DMS 273 (cell line): ENCODE measurements around the gene ZMYND11.

ENCODE experiments used
- DNase-seq: peaks from one replicate; lab custom pipeline; 2025; ENCODE audit not compliant: unreplicated experiment; lab: John Stamatoyannopoulos, UW

Gene ZMYND11

DNA sequence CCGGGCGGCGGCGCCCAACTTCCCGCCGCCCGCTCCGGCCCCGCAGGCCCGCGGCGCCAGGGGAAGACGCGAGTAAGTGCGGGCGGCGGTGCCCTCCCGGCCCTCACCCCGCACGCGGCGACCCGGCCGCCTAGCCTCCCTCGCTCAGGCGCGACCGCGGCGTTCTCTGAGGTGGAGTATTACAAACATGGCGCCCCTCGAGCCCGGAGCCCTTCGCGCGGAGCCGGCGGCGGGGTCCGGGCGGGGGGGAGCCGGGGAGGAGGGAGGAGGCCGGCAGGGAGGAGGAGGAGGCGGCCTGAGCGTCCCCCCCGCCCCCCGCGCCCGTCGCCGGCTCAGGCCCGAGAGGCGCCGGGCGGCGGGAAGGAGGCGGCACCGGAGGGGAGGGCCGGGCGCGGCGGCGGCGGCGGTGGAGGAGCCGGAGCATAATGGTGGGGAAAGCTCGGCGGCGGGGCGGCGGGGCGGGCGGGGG lies at the start of gene ZMYND11:
ZMYND11 (plus strand) TSS at position 324 of the 469 bp plus-strand sequence. CDS start 44,558 bp downstream, outside the sequence.
- DNase-seq: peak; percentile 70

DNA sequence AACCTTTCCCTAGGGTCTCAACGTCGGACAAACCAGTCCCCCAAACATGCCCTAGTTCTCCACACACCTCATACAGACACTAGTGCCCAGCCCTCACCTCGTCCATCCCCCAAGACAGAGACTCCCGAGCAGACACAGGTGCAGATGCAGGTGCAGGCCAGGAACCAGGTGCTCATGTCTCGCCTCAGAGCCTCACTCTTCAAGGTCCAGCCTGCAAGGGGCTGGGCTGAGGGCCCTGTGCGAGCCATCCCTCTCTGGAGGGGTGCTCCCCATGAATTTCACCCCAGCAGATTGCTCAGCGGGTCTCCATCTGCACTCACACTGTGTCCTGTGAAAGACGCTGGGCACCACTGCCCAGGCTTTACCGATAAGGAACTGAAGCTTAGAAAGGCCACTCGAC lies 49.2 kb upstream of the ZMYND11 start:
- no peak for DNase-seq

DNA sequence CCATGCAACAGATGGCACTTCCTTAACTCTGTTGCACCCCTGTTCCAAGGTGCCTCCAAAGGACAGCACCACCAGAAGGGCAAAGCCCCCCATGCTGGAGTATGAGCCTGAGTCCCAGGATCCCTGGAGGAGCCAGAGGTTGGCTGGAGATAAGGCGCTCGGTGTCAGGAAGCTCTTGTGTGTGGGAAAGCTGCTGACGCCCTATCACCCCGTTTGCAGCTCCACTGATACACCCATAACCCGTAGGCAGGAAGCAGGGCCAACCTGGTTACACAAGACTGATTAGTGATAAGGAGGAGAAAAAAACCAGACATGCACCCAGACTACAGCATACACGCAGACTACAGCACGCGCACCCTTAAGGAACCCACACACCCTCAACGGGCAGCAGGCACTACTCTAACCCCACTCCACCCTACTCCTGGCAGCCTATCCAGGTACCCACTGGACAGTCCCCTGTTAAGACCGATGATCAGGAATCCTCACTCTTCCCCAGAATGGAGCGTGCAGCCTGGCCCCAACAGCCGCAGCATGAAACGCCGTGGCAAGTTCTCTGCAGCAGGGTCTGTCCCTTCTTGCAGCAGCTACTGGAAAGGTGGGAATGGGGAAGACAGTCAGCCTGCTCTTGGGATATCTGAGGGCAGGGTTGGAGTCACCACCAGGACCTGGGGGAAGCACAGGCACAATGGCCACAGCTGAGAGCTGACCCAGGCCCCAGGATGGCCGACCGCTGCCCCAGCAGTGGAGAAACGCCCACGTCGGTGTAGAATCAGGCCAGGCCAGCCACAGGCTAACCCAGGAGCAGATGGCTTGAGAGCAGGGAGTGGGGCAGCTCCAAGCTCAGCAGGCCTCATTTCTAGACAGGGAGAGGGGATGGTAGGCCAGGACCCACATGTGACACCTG lies 47.8 kb upstream of the ZMYND11 start:
- no peak for DNase-seq

DNA sequence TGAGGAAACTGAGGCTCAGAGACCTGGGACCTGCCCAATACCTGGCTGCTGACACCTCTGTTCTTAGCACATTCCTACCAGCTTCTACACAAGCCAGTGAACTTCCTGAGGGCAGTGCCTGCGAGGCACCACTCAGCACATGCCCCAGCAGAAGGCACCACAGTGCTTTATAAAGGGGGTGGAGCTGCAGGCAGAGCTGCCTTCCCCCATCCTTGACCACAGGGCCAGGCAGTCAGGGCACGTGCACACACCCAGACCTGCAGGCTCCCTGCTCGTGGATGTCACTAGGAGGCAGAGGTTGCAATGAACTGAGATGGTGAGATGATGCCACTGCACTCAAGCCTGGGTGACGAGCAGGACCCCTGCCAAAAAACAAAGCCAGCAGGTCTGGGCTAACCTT lies 47.0 kb upstream of the ZMYND11 start:
- DNase-seq: no peak

DNA sequence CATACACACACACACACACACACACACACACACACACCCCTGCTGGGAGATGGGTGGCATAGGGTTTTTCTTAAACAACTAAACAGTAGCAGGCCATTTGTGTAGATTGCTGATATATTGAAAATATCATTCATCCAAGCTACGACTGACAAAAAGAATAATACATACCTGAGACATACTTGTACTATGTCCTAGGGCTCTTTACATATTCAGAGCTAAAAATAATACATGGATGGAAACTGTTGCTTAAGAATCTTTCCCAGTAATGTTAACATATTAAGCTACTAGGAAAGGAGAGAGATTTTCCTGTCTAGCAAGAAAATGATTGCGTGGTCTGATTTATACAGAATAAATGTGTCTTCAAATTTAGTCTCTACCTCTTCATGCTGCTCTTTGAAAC lies 46.0 kb upstream of the ZMYND11 start:
- DNase-seq: no peak

DNA sequence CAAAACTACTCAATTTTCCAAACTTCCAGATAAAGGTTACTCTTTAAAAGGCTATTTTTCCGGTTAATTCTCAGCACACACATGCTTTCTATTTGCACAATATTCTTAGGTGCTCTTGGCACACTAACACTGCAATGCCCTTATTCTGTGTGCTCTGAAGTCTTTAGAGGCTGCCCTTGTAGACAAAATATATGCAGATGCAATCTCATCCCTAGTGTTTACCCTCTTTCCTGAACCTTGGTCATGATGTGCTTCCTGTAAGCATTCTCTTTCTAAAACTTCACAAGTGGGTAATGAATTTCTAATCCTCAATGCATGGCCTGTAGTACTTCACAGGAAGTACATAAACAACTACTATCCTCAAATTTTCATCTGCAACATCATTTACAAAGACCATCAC lies 45.1 kb upstream of the ZMYND11 start:
- DNase-seq: no peak

DNA sequence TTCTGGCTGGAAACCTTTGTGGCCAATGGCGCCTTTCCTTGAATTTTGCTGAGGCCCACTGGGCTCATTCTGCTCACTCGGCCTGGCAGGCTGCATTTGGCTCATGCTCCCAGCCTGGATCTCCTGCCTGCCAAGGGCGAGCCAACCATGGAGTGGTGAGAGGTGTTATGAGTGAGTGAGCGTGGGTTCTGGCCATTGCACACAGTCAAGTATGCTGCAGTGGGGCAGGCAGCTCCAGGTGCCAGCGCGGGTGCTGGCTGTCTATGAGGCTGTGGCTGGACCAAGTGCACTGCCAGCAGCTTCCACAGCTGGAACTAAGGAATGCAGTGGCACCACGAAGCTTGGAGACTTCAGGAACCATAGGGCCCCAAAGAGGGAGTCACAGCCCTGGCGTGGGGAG lies 43.9 kb upstream of the ZMYND11 start:
- DNase-seq: no peak

DNA sequence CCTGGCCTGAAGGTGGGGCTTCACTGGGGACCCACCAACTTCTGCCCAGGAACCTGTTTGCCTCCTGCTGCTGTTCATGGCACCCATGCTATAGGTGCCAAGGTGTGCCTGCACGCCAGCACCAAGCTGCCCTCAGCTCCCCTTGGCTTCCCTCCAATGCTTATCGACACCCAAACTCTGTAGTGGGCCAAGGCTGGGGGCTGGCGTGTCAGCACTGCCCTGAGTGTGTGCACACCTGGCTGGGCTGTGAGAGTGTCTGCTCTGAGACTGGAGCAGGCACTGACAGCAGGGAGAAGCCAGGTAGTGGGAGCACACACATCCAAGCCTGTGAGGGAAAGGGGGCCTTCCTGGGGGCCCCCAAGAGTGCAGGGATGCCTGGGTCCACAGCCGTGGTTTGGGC lies 43.1 kb upstream of the ZMYND11 start:
- no peak for DNase-seq

DNA sequence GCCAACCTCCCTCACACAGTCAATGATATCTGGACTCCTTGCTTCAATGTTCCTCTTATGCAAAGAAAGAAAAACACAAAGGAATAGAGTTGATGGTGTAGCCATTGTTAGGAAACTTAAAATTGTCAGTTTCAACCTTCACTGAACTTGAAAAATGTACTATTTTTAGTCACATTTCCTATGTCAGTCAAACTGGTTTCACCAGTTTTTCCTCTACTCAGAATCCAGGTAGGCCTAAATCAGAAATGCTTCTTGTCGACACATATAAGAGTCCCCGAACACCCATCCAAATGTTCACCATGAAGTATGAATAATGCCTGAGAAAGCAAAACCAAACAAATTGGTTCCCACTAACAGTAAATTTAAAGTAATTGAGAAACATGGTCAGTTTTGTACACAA lies 42.4 kb upstream of the ZMYND11 start:
- DNase-seq: no peak

DNA sequence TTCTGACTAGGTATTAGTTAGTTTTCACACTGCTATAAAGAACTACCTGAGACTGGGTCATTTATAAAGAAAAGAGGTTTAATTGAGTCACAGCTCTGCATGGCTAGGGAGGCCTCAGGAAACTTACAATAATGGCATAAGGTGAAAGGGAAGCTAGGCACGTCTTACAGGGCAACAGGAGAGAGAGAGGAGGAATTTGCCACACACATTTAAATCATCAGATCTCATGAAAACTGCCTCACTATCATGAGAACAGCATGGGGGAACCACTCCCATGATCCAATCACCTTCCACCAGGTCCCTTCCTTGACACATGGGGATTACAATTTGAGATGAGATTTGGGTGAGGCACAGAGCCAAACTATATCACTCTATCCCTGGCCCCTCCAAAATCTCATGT lies 40.6 kb upstream of the ZMYND11 start:
- DNase-seq: no peak

DNA sequence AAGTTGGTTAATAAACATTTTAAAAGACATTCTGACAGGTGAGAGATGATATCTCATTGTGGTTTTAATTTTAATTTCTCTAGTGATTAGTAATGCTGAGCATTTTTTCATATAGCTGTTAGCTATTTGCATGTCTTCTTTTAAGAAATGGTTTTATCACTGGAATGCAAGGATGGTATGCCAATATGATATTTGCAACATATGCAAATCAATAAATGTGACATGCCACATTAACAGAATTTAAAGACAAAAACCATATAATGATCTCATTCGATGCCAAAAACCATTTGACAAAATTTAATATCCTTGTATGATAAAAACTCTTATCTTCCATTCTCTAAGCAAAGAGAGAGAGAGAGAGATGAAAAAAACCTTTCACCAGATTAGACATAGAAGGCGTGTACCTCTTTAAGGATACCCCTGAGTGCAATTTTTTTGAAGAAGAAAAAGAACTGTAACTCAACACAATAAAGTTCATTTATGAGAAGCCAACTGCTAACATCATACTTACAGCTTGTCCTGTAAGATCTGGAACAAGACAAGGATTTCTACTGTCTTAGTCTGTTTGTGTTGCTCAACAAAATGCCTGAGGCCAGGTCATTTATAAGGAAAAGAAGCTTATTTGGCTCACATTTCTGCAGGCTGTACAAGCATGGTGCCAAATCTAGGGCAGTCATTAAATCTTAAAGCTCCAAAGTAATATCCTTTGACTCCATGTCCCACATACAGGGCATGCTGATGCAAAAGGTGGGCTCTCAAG lies 39.7 kb upstream of the ZMYND11 start:
- no peak for DNase-seq

DNA sequence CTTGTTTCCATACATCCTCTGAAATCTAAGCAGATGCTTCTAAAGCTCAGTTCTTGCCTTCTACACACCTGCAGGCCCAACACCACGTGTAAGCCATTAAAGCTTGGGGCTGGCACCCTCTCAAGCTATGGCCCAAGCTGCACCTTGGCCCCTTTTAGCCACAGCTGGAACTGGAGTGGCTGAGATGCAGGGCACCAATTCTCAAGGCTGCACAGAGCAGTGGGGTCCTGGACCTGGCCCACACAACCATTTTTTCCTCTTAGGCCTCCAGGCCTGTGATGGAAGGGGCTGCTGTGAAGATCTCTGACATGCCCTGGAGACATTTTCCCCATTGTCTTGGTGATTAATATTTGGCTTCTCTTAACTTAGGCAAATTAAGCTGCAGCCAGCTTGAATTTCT lies 38.8 kb upstream of the ZMYND11 start:
- DNase-seq: no peak

DNA sequence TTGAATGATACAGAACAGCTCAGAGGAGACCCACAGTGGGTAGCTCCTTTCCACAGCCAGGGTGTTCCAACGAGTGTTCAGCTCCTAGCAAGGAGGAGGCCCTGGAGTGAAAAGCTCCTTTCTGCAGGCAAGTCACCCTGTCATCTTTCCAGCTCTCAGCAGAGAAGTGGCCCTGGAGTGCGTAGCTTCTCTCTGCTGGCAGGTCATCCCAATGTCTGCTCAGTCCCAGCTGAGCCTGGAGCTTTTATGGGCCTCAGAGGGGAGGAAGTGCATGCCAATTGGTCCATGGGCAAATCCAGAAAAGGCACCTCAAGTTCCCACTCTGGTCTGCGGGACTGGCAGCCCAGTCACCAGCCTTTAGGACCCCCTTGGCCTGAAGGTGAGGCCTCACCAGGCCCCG lies 30.8 kb upstream of the ZMYND11 start:
- no peak for DNase-seq

DNA sequence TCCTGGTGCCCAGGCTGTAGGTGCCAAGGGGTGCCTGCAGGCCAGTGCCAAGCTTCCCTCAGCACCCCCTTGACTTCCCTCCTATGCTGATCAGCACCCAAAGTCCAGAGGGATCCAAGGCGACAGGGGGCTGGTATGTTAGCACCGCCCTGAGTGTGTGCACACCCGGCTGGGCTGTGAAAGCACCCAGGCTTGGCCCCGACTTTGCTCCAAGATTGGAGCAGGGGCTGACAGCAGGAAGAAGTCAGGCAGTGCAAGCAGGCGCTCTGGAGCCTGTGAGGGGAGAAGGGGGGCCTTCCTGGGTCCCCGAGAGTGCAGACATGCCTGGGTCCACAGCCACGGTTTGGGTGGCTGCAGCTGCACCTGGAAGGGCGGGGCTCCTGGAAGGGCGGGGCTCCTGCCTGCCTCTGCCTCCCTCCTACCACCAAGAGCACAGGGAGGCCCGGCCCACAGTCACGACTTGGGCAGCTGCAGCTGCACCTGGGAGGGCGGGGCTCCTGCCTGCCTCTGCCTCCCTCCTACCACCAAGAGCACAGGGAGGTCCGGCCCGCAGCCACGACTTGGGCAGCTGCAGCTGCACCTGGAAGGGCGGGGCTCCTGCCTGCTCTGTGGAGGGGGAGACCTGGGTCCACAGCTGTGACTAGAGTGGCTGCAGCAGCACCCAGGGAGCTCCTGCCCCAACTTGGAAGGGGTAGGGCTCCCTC lies 30.2 kb upstream of the ZMYND11 start:
- no peak for DNase-seq

DNA sequence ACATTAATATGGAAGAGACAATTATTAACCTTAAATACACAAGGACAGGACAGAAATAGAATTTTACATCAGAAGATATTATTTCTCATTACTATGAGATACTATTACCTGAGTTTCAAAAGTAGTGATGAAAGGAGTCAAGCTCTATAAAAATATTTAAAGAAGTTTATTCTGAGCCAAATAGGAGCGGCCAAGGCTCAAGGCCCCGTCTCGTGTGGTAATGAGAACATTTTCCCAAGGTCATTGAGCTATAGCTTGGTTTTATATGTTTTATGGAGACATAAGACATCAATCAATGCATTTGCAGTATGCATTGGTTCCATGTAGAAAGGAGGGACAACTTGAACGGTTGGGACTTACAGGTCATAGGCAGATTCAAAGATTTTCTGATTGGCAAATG lies 29.4 kb upstream of the ZMYND11 start:
- DNase-seq: no peak

DNA sequence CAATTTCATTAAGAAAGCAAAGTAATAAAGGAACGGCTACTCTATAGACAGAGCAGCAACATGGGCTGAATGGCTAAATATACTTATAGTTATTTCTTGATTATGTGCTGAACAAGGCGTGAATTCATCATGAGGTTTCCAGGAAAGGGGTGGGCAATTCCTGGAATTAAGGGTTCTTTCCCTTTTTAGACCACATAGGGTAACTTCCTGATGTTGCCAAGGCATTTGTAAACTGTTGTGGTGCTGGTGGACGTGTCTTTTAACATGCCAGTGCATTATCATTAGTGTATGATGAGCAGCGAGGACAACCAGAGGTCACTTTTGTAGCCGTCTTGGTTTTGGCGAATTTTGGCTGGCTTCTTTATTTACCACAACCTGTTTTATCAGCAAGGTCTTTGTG lies 28.5 kb upstream of the ZMYND11 start:
- no peak for DNase-seq

DNA sequence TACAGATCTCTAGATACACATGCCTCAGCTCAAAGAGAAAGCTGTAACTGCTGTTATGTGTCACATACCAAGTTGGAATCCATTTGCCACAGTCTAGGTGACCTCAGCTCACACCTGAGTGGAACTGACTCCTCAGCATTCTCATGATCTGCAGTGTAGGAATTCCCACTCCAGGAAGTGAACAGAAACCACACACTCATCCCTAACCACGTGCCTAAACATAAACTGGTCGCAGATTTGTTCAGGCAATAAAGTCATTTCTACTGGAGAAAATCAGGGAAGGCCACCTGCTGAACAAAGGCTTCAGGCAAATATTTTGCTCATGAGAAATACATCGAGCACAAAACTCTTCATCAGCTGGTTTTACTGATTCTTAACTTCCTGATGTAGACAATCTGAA lies 23.0 kb upstream of the ZMYND11 start:
- no peak for DNase-seq

DNA sequence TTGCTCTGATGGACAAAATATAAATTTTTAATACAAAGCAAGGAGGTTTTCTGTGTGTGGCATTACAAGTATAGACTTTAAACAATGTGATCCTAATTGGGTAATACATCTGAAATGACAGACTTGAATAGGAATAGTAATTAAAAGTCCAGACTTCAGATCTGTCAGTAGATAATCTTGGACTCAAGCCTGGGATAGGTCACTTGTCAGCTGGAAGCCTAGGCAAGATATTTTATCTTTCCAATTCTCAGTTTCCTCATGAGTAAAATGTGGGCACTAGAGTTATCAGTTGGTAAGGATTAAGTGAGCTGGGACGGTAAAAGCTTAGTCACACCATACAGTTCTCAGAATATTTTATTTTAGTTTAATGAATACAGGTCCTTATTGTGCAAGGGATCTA lies 10.4 kb upstream of the ZMYND11 start:
- DNase-seq: no peak

DNA sequence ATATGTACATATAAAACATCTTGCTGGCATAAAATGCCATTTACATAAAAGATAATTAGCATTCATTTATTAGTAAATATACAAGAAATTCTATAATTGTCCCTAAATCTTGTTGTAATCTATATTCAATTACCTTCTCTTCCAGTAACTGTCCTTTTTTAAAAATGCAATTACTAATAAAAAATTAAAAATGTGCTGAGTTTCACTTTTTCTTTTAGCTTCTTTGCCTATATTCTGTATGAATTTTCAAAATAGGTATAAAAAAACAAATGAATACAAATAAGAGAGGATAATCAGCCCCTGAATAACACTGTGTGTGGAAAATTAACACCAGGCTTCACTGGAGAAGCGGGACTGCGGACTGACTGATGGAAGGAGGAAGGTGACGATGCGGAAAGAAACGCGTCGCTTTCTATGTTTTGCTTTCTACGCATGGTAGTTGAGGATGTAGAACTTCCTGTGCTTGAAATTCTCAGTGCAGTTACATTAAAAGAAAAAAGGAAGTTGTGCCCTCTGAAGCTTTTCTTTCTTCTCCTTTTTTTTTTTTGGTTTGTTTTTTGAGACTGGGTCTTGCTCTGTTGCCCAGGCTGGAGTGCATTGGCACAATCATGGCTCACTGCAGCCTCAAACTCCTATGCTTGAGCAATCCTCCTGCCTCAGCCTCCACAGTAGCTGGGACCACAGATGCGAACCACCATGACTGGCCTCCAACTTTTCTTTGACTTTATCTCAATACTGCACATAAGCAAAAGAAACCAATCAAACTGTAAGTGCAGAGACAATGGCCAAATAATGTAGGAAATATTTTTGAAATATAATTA lies 7.4 kb upstream of the ZMYND11 start:
- no peak for DNase-seq

DNA sequence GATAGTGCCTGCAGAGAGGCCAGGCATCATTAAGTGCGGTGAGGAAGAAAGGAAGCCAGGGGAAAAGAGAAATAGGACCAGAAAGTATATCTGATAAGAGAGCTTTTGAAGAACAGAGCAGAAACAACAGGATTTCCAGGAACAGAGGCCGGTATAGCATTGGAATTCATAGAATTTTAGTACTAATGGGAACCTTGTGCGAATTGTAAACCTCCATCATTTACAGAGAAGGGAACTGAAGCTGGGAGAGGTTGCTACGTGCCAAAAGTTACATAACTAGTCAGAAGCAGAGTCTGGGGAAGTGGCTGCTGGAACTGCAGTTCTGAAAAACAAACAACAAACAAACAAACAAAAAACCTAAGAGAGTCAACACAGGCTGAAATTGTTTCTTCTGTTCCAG lies 5.4 kb upstream of the ZMYND11 start:
- no peak for DNase-seq
